H54 (cell line): Measurements from ENCODE around the gene PAX8.

Experiments
- DNase-seq: peaks from one replicate; pipeline ENCODE4 v3.0.0; 2011; ENCODE audit warnings: low spot score, mixed read lengths; ENCODE audit not compliant: insufficient read length
- FAIRE-seq: peaks from 3 replicates; lab custom pipeline; 2011; peaks lifted over from hg19 to GRCh38; lab: Jason Lieb, UNC
- POLR2A ChIP-seq: IDR thresholded peaks from 2 replicates; pipeline ENCODE4 v1.6.1; 2011; ENCODE audit warnings: low read depth, mild to moderate bottlenecking, low read length

PAX8 gene

DNA sequence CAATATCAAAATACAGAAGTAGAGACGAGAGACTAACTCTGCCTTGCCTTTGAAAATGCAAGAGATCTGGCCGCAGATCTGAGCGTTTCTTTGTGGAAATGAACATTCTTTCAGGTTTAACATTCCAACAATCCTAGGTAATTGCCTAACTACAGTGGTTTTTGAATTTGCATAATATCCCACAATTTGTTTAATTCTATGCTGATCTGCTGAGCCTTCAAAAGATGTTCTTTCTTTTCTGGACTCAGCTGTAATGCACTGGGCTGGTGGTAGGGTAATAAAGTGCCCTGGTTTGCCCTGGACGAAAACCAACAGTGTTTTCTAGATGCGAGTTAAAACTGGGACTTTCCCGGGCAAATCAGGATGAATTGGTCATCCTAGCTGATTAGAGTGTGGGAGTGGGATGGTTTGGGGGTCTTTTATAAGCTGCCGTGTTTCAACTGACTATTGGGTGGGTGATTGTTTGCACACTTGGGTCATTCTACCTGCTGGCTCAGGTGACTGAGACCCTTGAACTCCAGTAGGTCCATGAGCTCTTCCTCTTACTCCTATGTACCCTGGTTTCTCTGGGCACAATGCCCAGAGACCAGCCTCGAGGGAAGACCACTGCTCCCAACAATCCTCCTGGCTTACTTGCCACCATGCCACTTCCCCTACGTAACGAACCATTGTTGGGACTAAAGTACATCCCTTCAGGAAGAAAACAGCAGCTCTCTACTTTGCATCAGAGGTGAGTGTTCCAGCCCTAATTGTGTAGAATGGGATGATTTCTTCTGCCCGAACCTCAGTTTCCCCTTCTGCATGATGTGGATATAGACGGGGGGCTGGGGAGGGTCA is 3.4 kb upstream of the PAX8 start:
- TF ChIP-seq POLR2A: no peak
- FAIRE-seq (no peak), DNase-seq (no peak)

DNA sequence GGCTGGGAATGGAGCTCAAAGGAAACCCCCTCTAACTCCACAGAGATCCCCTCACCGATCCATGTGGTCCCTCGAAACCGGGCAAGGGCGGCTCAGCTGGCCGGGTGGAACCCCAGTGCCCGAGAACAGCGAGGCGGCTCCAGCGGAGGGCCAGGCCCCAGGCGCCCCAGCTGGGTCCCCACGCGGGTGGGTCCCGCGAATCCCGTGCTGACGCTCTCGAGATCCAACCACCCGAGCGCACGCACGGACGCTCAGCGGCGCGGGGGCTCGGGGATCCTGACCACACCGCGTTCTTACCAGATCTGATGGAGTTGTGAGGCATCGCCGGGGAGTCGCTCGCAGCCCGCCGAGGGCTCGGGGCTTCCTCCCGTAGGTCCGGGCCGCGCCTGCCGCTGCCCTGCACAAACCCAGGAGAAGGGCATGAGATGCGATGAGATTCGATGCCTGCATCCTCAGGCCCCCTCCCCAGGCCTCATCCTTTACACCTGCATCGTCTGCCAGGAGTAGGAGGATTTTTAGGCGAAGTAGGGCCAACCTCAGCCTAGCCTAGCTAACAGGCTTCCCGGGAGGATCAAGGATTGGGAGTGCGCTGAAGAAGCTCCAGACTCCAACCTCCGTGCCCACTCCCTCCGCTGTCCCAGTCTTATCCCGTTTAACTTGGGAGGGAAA is 514 bp downstream of the PAX8 start:
- DNase-seq (no peak), FAIRE-seq (no peak)
- no peak for TF ChIP-seq POLR2A

DNA sequence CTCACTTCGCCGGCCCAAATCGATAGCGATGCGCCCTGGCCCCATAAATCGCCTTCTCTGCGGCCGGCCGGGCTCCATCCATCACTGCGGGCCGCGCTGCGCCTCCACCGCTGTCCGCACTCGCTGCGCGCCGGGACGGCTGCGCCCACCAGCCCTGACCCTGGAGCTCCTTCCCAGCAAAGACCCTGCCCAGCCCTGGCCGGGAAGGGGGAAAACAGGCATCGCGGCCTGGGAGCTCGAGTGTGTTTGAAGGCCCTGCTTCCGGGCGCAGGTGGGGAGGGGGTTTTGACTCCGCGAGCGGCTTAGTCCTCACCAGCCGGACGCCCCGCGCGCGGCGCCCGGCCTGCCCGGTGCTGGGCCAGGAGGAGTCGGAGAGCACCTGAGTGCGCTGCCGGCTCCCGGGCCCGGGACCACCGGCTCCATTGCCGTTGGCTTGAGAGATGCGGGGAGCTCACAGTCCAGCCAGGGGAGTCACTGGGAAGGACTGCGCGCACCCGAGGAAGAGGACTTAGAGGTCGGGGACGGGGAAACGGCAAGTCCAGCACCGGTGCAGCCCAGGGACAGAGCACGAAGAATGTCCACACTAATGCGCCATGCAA is 1.1 kb downstream of the PAX8 start:
- no peak for TF ChIP-seq POLR2A
- FAIRE-seq (no peak), DNase-seq (no peak)

DNA sequence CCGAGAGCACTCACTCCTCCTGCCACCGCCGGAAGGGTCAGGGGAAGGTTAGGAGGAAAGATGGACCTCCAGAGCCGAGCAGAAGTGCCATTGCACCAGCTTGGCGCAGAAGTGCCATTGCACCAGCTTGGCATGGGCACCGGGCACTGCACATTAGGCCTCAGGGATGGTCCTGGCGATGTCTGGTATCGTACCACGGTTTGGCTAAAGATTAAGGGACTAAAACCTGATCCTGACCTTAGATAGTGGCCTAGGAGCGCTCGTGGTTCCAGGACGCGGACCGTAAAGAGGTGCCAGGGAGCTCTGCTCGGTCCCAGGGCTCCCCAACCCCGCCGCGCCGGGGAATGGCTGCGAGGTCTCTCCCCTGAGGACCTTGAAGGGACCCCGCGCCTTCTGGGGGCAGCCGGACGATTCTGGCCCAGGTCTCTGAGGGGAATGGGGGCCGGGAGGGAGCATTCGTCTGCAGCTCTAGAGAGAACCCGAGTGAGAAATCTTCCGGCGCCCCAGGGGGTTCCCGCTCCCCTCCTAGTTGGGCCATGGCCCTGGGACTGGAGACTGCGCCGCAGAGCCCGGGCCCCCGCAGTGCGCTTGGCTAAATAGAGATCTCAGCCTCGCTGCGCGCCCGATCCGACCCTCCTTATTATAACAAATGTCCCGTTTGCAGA is 1.8 kb downstream of the PAX8 start:
- DNase-seq (no peak), FAIRE-seq (no peak)
- TF ChIP-seq POLR2A: no peak

DNA sequence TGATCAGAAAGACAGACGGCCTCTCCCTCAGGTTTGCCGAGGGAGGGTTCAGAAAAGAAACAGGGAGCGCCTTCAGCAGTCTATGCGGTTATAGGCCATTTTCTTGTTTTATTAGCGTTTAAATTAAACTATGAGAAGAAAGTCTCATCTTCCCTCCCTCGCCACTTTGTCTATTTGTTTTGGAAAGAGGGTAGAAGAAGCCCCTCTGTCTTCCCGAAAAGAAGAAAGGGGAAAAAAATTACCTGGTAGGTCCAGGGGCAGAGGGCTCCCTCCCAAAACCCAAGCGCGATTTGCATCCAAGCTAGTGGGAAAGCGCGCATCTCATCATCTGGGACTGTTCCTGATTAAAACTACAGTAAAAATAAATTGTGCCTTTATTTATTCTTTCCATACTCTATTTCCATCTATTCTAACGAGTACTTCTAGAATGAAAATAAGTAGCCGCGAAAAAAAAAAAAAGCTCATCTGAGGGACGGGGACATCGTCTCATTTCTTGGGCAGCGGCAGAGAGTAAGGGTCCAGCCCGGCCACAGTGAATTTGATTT is 2.4 kb downstream of the PAX8 start:
- FAIRE-seq: no peak

DNA sequence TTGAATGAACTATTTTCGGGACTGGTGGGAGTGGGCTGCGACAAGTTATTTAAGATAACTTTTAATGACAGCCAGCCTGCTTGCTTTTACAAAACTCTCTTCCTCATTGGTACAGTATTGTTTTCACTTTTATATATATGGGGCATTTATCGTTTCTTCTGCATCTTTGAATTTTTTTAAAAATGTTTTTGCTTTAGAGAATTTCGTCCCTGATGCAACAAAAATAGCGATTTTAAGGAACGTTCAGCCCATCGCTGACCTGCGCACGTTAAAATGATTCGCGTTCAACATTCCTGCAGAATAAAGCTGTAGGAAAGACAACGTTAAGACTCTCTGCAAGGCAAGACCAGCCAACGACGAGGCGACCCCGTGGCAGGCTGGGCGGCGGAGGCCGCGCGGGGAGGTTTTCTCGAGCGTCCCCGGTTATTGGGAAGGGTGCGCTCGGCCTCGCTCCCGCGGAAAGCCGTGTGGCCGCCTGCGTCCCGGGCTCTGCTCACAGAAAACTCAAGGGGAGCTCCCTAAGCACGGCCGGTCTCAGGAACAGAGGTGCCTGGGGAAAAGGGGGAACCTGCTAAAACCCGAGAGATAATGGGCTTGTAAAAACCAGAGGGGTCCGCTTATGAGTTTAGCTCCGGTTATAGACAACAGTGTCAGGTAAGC is 3.0 kb downstream of the PAX8 start:
- FAIRE-seq (no peak), DNase-seq (no peak)
- no peak for TF ChIP-seq POLR2A

More for the DNA sequence above, 2.4 kb downstream of the PAX8 start:
- no peak for DNase-seq
- no peak for TF ChIP-seq POLR2A

DNA sequence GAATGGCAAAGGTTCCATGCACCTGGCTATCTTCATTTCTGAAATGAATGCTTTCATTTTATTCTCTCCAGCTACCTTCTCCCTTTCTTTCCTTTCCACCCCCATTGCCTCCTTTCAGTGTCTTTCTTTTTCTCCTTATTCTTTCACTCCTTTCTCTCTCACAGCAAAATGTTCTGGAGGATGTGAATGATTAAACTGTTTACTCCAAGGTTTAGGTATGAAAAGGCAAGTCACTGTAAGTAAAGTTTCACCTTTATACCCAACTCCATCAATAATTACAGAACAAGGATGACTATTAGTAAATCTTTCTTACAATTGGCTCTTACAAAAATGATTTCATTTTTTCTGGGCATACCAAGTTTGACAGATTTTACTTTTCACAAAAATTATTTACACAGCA is 4.3 kb downstream of the PAX8 start:
- no peak for DNase-seq
- FAIRE-seq: no peak
- no peak for TF ChIP-seq POLR2A

DNA sequence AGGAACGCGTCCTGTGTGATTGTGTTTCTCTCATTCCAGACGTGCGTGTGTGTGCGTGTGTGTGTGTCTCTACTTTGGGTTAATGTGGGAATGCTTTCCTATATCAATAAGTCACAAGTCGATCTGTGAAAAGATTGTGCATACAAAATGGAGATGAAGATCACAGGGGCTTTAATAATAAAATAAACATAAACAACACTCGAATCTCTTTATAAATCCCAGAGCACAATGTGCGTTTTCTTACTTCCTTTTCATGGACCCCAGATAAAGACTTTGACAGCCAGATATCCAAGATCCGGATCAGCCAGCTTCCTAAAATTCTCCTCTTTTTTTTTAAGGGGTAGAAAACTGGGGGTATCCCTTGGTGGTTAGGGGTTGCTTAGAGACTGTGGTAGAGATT is 4.7 kb downstream of the PAX8 start:
- TF ChIP-seq POLR2A: no peak
- FAIRE-seq: no peak
- no peak for DNase-seq

DNA sequence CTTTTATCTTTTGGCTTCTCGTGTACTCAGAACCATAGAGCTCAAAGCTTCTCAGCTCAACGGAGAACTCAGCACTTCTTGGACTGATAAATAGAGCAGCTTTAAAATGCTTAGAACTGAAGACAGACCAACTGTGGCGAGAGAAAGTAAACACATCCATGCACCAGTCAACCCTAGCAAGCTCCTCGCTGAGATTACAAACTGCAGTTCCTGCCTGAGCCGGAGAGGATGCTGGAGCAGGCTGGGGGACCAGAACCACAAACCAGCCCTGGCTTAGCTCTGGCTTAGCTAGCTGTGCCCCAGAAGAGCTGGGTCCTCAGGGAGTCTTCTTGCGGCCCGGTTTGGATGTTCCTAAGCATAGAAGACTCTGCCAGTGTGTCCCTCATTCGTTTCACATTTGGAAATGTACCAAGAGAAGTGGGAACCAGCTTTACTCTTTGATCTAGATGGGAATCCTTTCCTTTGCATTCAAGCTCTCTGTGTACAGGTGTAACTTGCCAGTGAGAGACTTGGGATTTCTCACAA is 5.6 kb downstream of the PAX8 start:
- no peak for DNase-seq
- TF ChIP-seq POLR2A: no peak
- no peak for FAIRE-seq

DNA sequence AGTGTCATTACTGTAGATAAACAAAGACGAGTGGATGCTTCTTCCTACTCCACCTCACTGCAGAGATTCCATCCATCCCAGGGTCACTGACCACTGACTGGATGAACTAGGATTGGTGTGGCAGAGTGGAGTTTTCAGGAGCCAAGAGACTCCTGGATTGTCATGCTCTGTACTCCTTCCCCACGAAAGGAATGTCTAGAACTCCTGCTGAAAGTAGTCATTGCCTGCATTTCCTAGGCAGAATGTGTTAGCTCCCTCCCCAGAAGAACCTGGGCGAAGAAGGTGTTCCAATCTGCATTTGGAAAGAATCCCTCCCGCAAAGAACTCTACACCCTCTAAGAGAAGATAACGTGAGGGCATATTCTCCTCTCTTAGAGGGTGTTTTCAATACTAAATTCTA is 6.2 kb downstream of the PAX8 start:
- DNase-seq (no peak), FAIRE-seq (no peak)
- TF ChIP-seq POLR2A: no peak

DNA sequence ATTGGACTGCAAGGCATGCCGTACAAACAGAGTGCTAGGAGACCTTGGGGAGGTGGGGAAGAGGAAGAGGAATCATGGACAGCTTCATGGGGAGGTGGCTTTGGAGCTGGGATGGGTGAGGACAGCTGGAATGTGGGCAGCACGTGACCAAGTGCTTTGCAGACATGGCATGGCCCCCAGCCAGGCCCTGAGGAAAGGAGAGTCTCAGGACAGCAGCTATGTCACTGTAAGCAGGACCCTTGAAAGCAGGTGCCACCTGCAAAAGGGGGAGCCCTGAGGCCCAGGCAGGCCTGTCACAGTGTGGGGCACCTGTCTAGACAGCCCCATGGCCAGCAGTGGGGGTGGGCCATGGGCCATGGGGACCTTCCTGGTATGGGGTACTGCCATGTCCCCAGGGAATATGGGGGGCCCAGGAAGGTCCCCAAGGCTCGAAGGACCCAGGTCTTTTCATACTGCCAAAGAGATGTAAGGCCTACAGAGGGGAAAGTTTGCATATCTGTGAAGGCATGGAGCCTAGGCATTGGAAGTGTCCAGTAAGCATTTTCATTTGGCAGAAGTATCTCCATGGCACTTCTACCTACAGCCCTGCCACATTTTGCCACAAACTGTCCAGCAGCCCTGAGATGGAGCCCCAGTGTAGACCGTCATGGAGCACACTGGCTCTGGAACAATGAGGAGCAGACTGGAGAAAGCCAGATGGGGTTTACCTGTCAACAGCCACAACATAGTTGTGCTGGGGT is 9.9 kb downstream of the PAX8 start:
- FAIRE-seq (no peak), DNase-seq (no peak)

DNA sequence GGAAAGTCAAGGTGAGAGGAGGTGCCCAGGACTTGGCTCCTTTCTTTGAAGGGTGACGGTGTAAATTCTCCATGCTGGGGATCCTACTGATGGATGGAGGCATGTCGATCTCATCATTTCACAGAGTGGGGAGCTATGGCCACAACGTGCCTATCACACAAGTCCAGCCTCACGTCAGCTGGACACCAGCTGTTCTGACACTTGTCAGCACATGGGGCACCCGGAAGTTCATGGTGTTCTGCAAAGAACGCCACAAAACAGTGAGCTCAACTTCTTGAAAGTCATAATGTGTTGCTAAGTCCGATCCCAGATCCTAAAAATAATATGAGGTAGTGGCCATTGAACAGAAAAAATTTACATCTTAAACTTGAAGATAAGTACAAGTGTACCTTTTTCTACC is 12.3 kb downstream of the PAX8 start:
- no peak for TF ChIP-seq POLR2A
- no peak for DNase-seq
- no peak for FAIRE-seq

More for the DNA sequence above, 9.9 kb downstream of the PAX8 start:
- TF ChIP-seq POLR2A: no peak
